ENCODE results near the gene VPS36.

VPS36 gene

GRCh38 chr13:52383366-52383765 is 67.1 kb downstream of the VPS36 start:
- TF ChIP-seq EZH2phosphoT487 (IDR thresholded peaks at IDR 0.05; ENCODE audit: borderline replicate concordance, low read length), result no peak
- TF ChIP-seq CTCF (IDR thresholded peaks at IDR 0.05; ENCODE audit: low read depth, low read length, poor library complexity, severe bottlenecking), result no peak
- no peak overlapping the region for H3K4me3 ChIP-seq (ENCODE audit: low read length)
- no peaks in the 10 kb centered on the region for H4K20me1 ChIP-seq (ENCODE audit: control insufficient read depth, insufficient read depth, low read depth, low read length)

GRCh38 chr13:52378312-52378711 is 72.1 kb downstream of the VPS36 start:
- H4K20me1 ChIP-seq (ENCODE audit: control insufficient read depth, insufficient read depth, low read depth, low read length), result no peaks in the 10 kb centered on the region

More at GRCh38 chr13:52383366-52383765, 67.1 kb downstream of the VPS36 start:
- H3F3A ChIP-seq (ENCODE audit: control insufficient read depth, insufficient read depth), result no peaks in the 10 kb centered on the region
- H3K9me2 ChIP-seq (replicated peaks; ENCODE audit: control insufficient read depth, low read length), result no peaks in the 10 kb centered on the region
- H3K79me2 ChIP-seq (ENCODE audit: control insufficient read depth, low read length), result no peaks in the 10 kb centered on the region
- H3K9me3 ChIP-seq (ENCODE audit: control insufficient read depth, insufficient read depth, low read length), result no peaks in the 10 kb centered on the region
- no peak overlapping the region for H3K27ac ChIP-seq (ENCODE audit: low read depth, low read length)
- H3K36me3 ChIP-seq (ENCODE audit: control insufficient read depth, low read length), result no peaks in the 10 kb centered on the region
- H3K4me2 ChIP-seq (ENCODE audit: low read length), result no peak overlapping the region
- H3K4me1 ChIP-seq (ENCODE audit: control insufficient read depth, low read length), result no peaks in the 10 kb centered on the region
- H3K27me3 ChIP-seq (ENCODE audit: control insufficient read depth, low read length), result peaks cover 6% of the 10 kb centered on the region; the same call in 1 of the 2 replicates

GRCh38 chr13:52377898-52378297 is 72.5 kb downstream of the VPS36 start:
- Histone ChIP-seq H3K4me3 (ENCODE audit: low read length) (no peak overlapping the region), H3K4me1 (ENCODE audit: control insufficient read depth, low read length) (no peaks in the 10 kb centered on the region), H3F3A (ENCODE audit: control insufficient read depth, insufficient read depth) (no peaks in the 10 kb centered on the region), H3K9me2 (replicated peaks; ENCODE audit: control insufficient read depth, low read length) (no peaks in the 10 kb centered on the region), H4K20me1 (ENCODE audit: control insufficient read depth, insufficient read depth, low read depth, low read length) (no peaks in the 10 kb centered on the region), H3K79me2 (ENCODE audit: control insufficient read depth, low read length) (no peaks in the 10 kb centered on the region), H3K36me3 (ENCODE audit: control insufficient read depth, low read length) (no peaks in the 10 kb centered on the region), H3K9me3 (ENCODE audit: control insufficient read depth, insufficient read depth, low read length) (no peaks in the 10 kb centered on the region), H3K27me3 (ENCODE audit: control insufficient read depth, low read length) (no peaks in the 10 kb centered on the region), H3K27ac (ENCODE audit: low read depth, low read length) (no peak overlapping the region), H3K4me2 (ENCODE audit: low read length) (no peak overlapping the region)
- TF ChIP-seq CTCF (IDR thresholded peaks at IDR 0.05; ENCODE audit: low read depth, low read length, poor library complexity, severe bottlenecking), result no peak
- no peak for TF ChIP-seq EZH2phosphoT487 (IDR thresholded peaks at IDR 0.05; ENCODE audit: borderline replicate concordance, low read length)

More at GRCh38 chr13:52378312-52378711, 72.1 kb downstream of the VPS36 start:
- Histone ChIP-seq H3K9me2 (replicated peaks; ENCODE audit: control insufficient read depth, low read length) (no peaks in the 10 kb centered on the region), H3K36me3 (ENCODE audit: control insufficient read depth, low read length) (no peaks in the 10 kb centered on the region), H3K27ac (ENCODE audit: low read depth, low read length) (no peak overlapping the region), H3K9me3 (ENCODE audit: control insufficient read depth, insufficient read depth, low read length) (no peaks in the 10 kb centered on the region), H3K27me3 (ENCODE audit: control insufficient read depth, low read length) (no peaks in the 10 kb centered on the region), H3K4me3 (ENCODE audit: low read length) (no peak overlapping the region), H3K4me2 (ENCODE audit: low read length) (no peak overlapping the region), H3K79me2 (ENCODE audit: control insufficient read depth, low read length) (no peaks in the 10 kb centered on the region), H3F3A (ENCODE audit: control insufficient read depth, insufficient read depth) (no peaks in the 10 kb centered on the region), H3K4me1 (ENCODE audit: control insufficient read depth, low read length) (no peaks in the 10 kb centered on the region)
- no peak for TF ChIP-seq CTCF (IDR thresholded peaks at IDR 0.05; ENCODE audit: low read depth, low read length, poor library complexity, severe bottlenecking)
- no peak for TF ChIP-seq EZH2phosphoT487 (IDR thresholded peaks at IDR 0.05; ENCODE audit: borderline replicate concordance, low read length)
